Kidney (tissue), 14 donors: ENCODE measurements around the gene MSRB1. TPM values are rescaled to one million over a fixed set of nuclear protein-coding genes. Genes with fewer than 3 reads are reported as not detected.

Experiments
- DNase-seq, 5 donors: peaks; one replicate each; pipeline ENCODE4 v3.0.0-alpha.2; 2013 to 2020
- FAIRE-seq: peaks from 2 replicates; lab custom pipeline; 2012; peaks lifted over from hg19 to GRCh38; lab: Jason Lieb, UNC
- H3K27ac ChIP-seq, 2 donors: one replicate each; pipeline ENCODE4 v1.7.0; 2013; ENCODE audit warnings: low read depth in 2 of 2, low read length in 2 of 2, inconsistent platforms in 1 of 2
- H3K27me3 ChIP-seq: one replicate; pipeline ENCODE4 v1.7.1; 2013; ENCODE audit warnings: low read length, inconsistent platforms; ENCODE audit not compliant: control insufficient read depth, insufficient read depth
- H3K36me3 ChIP-seq, 3 donors: one replicate each; pipeline versions ENCODE4 v1.7.0 to v1.7.1; 2013; ENCODE audit warnings: low read length in 3 of 3, control low read depth in 1 of 3, inconsistent platforms in 1 of 3; ENCODE audit not compliant: insufficient read depth in 3 of 3, control insufficient read depth in 2 of 3
- H3K4me1 ChIP-seq, 3 donors: one replicate each; pipeline versions ENCODE4 v1.7.0 to v1.7.1; 2013; ENCODE audit warnings: low read length in 3 of 3, inconsistent platforms in 1 of 3, low read depth in 1 of 3; ENCODE audit not compliant: control insufficient read depth in 2 of 3, insufficient read depth in 2 of 3
- H3K4me3 ChIP-seq, 3 donors: one replicate each; pipeline versions ENCODE4 v1.7.0 to v1.8.1; 2013; ENCODE audit warnings: low read length in 3 of 3, control low read depth in 1 of 3, inconsistent platforms in 1 of 3
- H3K9ac ChIP-seq, 3 donors: one replicate each; pipeline versions ENCODE4 v1.7.0 to v1.7.1; 2013; ENCODE audit warnings: low read length in 3 of 3, control low read depth in 1 of 3, inconsistent platforms in 1 of 3
- H3K9me3 ChIP-seq, 3 donors: one replicate each; pipeline versions ENCODE4 v1.7.0 to v1.7.1; 2013; ENCODE audit warnings: low read length in 3 of 3, control low read depth in 1 of 3, inconsistent platforms in 1 of 3; ENCODE audit not compliant: control insufficient read depth in 2 of 3, insufficient read depth in 1 of 3
- intact Hi-C: fragments of 100-400 bp; cut with DNase I; formaldehyde crosslinking; loops from one replicate; pipeline ENCODE4 v1.11.1; 2022
- polyA plus RNA-seq: library from polyadenylated mRNA; stranded (reverse); fragments of 350-450 nt; fragmentation: Illumina TruSeq; extraction: RNeasy Lipid Tissue Mini Kit (QIAGEN cat#74804); gene quantifications from one replicate; pipeline ENCODE4 v1.2.3, GENCODE V29; 2014; ENCODE audit warnings: low read depth, low replicate concordance; ENCODE audit not compliant: insufficient read depth
- total RNA-seq: library from RNA; stranded (reverse); fragmentation: NEBNext Ultra II Directional; extraction: Animal tissue kit (Norgen Biotek cat#: 25700); gene quantifications from one replicate; pipeline ENCODE4 v1.2.1, GENCODE V29; 2021
- TF ChIP-seq, protein P1 (sequence below): IDR thresholded peaks from 3 replicates; pipeline ENCODE4 v1.5.1; 2012; ENCODE audit warnings: mild to moderate bottlenecking, moderate library complexity, borderline replicate concordance; ENCODE audit not compliant: insufficient read depth; ENCODE audit errors: extremely low read depth
- donor health status: control.
- donor health status: control.
- donor health status: control.
- donor health status: control.
- donor health status: control.
- donor health status: DM: yes; HTN: yes; CAD: no.
- donor health status: Normal renal cell carcinoma (clear cell type).

The MSRB1 gene
- total and polyA plus RNA-seq, 2 donors from 2014 or later = 32.0 to 189 TPM

DNA sequence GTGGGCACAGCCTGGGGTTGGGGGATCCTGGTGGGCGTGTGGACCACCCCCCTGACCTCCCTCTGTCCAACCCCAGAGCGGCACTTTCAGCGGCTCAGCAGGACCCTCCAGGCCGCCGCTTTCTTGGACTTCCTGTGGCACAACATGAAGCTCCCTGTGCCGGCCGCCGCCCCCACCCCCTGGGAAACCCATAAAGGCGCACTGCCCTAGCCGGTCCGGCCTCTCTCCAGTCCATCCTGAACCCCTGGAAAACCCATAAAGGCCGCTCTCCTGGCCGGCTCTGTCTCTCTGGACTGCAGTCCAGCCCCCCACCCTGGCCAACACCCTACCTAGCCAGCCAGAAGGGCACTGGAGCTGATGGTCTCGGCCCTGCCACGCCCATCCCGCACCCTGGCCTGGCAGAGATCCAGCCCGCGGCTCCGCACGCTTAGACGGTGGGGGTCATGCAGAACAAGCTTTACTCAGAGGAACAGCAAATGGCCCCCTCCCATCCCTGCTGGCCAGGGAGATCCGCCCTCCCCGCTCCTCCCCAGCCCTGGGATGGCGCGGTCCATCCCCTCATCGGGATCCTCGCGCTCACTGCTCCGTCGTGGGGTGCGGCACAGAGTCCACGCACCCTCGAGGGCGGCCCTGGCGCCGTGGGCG is 35.6 kb upstream of the MSRB1 start:
- Histone ChIP-seq H3K9ac (no peak overlapping the region), H3K27me3 (peaks cover 34% of the 10 kb centered on the region), H3K4me1 (peaks cover 0 to 9% (median 0%) of the 10 kb centered on the region in 3 donors), H3K4me3 (no peak overlapping the region), H3K27ac (no peak overlapping the region), H3K9me3 (no peaks in the 10 kb centered on the region), H3K36me3 (peaks cover 0 to 21% (median 13%) of the 10 kb centered on the region in 3 donors)
- intact Hi-C loops = no loop called here
- FAIRE-seq = no peak
- TF ChIP-seq, protein P1, sequence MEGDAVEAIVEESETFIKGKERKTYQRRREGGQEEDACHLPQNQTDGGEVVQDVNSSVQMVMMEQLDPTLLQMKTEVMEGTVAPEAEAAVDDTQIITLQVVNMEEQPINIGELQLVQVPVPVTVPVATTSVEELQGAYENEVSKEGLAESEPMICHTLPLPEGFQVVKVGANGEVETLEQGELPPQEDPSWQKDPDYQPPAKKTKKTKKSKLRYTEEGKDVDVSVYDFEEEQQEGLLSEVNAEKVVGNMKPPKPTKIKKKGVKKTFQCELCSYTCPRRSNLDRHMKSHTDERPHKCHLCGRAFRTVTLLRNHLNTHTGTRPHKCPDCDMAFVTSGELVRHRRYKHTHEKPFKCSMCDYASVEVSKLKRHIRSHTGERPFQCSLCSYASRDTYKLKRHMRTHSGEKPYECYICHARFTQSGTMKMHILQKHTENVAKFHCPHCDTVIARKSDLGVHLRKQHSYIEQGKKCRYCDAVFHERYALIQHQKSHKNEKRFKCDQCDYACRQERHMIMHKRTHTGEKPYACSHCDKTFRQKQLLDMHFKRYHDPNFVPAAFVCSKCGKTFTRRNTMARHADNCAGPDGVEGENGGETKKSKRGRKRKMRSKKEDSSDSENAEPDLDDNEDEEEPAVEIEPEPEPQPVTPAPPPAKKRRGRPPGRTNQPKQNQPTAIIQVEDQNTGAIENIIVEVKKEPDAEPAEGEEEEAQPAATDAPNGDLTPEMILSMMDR = no peak
- no peak for DNase-seq

DNA sequence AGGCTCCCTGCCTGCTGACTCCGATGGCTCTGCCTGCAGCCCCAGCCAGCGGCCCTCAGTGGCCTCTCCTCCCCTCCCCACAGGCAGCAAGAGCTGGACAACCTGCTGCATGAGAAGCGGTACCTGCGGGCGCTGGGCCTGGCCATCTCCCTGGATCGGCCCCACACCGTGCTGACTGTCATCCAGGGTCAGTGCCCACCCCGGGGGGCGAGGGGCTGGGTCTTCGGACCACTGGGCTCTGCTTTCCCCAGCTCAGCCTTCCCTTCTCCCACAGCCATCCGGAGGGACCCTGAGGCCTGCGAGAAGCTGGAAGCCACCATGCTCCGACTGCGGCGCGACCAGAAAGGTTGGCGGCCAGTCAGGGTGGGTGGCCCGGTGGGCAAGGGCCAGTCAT is 34.9 kb upstream of the MSRB1 start:
- FAIRE-seq = no peak

DNA sequence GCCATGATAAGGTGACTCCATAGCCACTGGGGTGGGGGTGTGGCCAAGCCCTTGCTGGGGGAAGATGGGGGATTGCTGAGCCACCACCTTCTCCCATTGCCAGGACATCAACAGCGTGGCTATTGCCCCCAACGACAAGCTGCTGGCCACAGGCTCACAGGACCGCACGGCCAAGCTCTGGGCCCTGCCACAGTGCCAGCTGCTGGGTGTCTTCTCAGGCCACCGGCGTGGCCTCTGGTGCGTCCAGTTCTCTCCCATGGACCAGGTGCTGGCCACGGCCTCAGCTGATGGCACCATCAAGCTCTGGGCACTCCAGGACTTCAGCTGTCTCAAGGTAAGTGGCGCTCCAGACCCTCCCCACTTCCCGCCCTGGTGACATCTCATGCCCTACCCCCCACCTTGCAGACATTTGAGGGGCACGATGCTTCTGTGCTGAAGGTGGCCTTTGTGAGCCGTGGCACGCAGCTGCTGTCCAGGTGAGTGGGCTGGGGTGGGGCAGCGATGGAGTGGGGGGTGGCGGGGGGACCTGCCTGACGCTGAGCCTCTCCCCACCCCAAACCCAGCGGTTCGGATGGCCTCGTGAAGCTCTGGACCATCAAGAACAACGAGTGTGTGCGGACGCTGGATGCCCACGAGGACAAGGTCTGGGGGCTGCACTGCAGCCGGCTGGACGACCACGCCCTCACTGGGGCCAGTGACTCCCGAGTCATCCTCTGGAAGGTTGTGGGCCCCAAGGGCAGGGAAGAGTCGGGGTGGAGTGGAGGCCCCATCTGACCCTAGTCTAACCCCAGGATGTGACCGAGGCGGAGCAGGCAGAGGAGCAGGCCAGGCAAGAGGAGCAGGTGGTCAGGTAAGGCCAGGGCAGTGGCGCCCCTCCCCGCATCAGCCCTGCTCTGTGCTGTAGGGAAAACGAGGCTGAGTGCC is 34.2 kb upstream of the MSRB1 start:
- Histone ChIP-seq H3K27me3 (peaks cover 25% of the 10 kb centered on the region), H3K36me3 (peaks cover 0 to 21% (median 13%) of the 10 kb centered on the region in 3 donors)
- FAIRE-seq = no peak

More for the DNA sequence above, 34.9 kb upstream of the MSRB1 start:
- intact Hi-C loops = no loop called here
- Histone ChIP-seq H3K27me3 (peaks cover 30% of the 10 kb centered on the region), H3K27ac (no peak overlapping the region), H3K4me3 (no peak overlapping the region), H3K4me1 (peaks cover 0 to 3% (median under 1%) of the 10 kb centered on the region in 3 donors), H3K9ac (no peak overlapping the region), H3K36me3 (peaks cover 0 to 21% (median 13%) of the 10 kb centered on the region in 3 donors), H3K9me3 (no peaks in the 10 kb centered on the region)
- TF ChIP-seq, protein P1 = no peak
- DNase-seq = no peak

More for the DNA sequence above, 34.2 kb upstream of the MSRB1 start:
- TF ChIP-seq, protein P1 = no peak
- DNase-seq = peak in 1 of 5 donors; percentile 61
- peaks cover 0 to 10% (median 4%) of the 10 kb centered on the region in 3 donors for H3K4me1 ChIP-seq
- no peak overlapping the region for H3K9ac ChIP-seq
- no peak overlapping the region for H3K4me3 ChIP-seq
- no peak overlapping the region for H3K27ac ChIP-seq
- H3K9me3 ChIP-seq = no peaks in the 10 kb centered on the region
- intact Hi-C loops = no loop called here
